Stimulated activated CD4-positive, alpha-beta T cell treated with anti-CD3 and anti-CD28 coated beads, Interleukin-15, amount 100 ng/mL, for 1 hour (primary cell): ENCODE results near the gene NFKBIE.
A peak's percentile ranks its signal among the peaks of the same experiment; 100 is the strongest.
"Not testable (repeated sequence)": the region's sequence is repeated elsewhere in the genome, so short reads cannot be mapped to it uniquely, and the experiment has no call there.

Experiments used
- DNase-seq, 2 donors: peaks; one replicate each; pipeline ENCODE4 v3.0.0-alpha.2; 2020; ENCODE audit warnings: low read depth in 1 of 2, low spot score in 1 of 2

NFKBIE gene

DNA sequence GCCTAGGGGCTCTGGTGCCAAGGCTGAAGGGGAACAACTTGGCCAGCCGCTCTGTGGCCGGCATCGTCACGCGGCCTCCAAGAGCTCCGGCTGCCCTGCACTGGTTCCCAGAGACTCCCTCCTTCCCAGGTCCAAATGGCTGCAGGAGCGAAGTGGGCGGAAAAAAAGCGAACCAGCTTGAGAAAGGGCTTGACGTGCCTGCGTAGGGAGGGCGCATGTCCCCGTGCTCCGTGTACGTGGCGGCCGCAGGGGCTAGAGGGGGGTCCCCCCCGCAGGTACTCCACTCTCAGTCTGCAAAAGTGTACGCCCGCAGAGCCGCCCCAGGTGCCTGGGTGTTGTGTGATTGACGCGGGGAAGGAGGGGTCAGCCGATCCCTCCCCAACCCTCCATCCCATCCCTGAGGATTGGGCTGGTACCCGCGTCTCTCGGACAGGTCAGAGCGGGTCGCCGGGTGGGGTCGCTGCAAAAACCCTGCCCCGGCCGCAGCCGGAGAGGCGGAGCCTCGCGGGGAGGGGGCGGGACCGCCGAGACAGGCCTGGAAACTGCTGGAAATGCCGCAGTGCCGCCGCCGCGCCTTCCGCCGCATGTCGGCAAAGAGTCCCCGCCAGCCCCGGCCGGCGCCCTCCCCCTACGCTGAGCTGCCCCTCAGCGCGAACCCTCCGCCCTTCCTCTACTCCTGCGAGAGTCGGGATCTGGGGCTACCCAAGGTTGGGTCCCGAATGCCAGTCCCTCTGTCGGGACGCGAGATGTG is 19.3 kb downstream of the NFKBIE start:
- DNase-seq: peak; percentile 72 to 86

DNA sequence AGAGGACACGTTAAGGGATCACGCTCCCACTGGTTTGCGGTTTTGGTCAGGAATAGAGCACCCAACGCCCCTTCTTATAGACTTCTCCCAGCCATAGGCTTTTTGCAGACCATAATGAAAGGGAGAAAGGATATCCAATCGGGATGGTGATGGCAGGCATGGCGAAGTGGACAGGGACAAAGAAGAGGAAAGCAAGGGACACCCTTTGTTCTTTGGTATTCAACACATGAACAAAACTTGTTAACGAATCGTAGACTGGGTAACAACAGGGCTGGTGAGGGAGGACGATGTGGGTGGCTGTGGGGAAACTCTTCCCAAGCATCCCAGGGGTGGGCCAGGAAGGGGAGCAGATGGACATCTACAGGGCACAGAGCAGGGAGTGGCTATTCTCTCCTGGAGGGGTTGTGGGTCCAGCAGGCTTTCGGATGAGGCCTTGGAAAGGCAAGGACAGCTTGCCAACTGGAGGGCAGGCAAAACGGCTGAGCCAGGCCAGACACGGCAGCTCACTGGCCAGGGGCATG is 19.9 kb downstream of the NFKBIE start:
- DNase-seq: no peak

DNA sequence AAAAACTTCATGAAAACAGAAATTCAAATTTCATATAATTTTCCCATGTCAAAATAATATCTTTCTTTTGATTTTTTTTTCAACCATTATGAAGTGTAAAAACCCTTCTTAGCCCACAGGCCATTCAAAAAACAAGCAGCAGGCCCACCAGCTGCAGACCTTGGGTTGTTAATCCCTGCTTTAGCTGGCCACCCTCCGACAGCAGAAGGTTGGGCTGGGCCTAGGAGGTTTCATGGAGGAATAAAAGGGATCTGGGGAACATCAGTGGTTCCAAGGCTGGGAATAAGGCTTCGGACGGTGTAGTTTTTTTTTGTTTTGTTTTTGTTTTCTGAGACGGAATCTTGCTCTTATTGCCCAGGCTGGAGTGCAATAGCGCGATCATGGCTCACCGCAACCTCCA is 22.0 kb downstream of the NFKBIE start:
- no peak for DNase-seq

DNA sequence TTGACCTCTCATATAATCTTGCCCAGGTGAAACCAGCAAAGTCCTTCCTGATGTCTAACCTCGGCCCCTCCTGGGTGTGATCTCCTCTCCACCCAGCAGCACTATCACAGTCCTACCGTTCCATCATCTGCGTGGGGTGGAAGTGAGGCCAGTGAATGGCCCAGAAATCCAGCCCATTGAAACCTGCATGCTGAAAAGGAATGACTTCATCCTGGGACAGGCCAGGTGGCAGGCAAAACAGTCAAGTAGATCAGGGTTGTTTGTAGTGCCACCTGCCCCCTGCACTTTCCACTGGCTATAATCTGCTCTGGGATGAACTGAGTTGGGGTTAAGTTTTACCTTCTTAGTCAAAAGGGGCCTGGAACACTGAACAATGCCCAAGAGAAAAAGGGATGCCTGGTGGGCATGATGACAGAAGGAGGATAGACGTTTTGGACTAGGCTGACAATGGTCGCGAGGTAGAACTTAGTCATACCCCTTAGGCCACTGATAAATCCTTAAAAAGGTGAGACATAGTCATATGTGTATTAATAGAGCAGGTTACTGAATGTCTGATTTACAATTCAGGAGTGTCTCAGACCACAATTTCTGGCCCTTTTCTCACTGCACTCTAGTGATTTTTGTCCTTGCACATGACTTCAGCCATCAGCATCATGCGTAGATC is 26.5 kb downstream of the NFKBIE start:
- DNase-seq: no peak

DNA sequence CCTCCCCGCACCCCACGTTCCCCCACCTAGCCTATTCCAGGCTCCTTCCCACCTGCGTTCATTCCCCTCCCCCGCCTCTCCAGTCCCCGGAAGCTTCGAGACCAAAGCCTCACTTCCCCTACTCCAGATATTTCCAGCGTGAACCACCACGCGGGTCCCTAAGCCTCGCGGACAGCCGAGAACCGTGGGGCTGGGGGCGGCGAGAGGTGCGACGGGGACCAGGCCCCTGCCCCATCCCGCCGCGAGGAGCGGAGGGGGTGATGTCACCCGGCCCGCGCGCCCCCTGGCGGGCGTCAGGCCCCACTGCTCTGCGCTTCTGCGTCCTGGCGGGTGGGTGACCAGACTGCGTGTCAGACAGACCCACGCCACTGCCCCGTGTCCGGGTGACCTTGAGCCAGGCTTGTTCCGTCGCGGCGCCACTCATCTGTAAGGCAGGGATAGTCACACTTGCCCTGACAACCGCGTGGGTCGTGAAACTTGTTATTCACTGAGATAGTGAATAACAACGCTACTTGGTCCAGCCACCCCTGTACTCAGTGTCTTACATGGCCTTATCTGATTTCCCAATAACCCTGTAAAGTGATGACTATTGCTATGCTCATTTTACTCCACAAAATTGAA is 27.4 kb downstream of the NFKBIE start:
- DNase-seq: peak; percentile 65 to 68

DNA sequence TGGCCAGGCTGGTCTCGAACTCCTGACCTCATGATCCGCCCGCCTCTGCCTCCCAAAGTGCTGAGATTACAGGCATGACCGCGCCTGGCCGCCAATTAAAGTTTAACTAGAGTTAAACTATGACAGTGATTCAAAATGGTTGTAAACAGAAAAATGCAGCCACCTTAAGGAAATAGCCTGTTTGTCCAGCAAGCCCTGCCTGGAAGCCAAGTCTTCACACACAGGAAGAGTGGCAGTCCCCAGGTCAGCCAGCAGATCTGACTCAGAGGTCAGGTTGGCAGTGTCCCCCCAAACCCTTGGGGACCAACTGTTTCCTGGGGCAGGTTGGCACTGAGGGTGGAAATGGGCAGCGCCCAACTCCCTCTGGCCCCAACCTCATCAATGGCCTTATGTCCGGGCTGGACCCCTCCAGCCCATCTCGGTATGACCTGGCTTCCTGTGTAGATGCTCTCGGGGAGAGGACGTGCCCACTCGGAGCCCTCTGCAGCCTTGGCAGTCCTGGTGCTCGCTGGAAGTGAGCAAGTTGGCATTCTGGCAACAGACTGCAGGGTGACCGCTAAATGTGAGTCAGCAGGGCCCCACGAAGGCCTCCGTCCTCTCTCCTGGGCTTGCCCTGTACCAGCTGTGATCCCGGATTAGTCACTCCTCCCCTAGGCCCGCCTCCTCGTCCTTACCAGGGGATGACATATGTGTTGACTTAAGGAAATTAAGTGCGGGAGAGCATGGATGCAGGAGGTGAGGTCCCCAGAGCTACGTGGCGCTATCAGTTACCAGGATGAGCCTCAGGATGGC is 28.1 kb downstream of the NFKBIE start:
- peak in 1 of 2 donors; percentile 42 for DNase-seq

DNA sequence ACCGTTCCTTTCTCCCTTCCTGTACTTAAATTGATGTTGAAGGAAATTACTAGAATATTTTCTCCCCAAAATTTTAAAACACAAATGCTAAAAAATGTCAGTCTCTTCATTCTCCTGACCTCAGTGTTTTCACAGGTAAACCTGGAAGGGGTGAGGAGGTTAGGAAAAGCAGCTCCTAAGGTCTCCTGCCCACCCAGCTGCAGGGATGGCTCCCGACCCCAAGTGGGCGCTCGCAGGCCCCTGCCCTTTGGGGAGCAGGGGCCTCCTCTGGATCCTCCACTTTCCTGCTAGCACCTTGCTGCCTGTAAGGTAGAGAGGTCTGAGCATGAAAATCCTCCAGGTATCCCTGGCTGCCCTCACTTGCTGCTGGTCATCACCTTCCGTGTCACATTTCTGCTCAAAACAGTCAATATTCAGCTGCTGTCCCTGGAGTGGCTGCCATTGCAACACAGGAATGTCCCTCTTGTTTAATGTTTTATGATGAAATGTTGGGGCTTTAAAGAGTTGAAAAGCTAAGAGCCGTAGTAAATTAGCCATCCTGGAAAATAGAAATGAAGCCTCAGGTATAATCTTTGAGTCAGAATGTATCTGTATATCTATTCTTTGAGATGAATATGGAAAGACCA is 29.3 kb downstream of the NFKBIE start:
- no peak for DNase-seq

DNA sequence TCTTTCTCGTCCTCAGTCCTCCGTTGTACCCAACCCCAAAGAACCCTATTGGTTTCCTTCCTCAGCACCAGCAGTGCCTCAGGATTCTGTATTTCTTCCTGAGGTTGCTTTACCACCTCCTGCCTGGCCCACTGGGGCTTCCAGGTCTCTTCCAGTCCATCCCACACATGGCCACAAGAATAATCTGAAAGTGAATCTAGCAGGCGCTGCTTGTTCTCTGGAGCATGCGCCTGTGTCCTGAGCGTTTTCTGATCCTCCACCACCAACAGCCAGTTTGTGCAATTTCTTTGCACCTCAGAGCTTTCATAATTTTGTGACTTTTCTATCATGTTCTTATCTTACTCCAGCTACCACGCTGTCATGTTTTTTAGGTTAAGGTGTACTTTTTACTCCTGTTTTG is 30.1 kb downstream of the NFKBIE start:
- DNase-seq: no peak

DNA sequence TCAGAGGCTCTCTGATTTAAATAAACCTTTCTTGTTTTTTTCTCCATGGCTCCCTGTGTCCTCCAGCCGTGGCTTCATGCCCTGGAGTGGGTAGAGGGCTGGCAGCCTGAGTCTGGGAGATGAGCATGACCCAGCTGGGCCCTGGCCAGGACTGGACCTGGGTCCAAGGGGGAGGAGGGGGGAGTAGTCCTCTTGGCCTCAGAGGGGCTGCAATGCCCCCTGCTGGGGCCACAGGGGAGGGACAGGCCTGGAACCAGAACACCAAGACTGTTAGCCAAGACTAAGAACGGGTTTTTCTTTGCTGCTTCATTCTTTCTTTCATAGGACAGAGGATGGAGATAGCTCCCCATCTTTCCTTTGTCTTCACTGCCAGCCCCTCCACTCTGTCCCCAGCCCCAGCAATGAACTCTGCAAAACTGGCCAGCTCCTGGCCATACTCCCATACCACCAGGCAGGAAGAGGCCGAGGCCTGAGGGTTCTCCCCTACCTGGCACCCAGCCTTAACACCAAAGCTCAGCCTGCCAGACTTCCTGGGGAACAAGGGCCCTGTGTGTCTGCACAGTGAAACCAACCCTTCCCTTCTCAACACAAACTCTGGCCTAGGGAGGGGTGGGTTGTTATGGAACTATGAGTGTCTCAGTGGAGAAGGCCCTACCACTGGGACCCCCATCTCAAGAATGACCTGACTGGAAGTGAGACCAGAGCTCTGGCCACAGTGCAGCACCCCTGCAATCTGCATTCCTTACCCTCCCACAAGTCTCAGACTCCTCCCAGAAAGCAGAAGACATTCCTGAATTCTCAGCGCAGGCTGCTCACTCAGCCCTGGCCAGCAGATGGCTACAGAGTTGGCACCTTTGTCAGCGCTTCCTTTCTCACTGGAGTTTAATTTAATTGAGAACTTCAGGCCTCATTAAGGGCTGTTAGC is 31.0 kb downstream of the NFKBIE start:
- DNase-seq: no peak

DNA sequence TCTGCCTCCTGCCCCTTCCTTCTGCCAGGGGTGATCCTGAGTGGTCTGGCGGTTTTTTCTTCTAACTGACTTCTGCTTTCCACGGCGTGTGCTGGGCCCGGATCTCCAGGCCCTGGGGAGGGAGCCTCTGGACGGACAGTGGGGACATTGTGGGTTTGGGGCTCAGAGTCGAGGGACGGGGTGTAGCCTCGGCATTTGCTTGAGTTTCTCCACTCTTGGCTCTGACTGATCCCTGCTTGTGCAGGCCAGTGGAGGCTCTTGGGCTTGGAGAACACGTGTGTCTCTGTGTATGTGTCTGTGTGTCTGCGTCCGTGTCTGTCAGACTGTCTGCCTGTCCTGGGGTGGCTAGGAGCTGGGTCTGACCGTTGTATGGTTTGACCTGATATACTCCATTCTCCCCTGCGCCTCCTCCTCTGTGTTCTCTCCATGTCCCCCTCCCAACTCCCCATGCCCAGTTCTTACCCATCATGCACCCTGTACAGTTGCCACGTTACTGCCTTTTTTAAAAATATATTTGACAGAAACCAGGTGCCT is 31.7 kb downstream of the NFKBIE start:
- no peak for DNase-seq

DNA sequence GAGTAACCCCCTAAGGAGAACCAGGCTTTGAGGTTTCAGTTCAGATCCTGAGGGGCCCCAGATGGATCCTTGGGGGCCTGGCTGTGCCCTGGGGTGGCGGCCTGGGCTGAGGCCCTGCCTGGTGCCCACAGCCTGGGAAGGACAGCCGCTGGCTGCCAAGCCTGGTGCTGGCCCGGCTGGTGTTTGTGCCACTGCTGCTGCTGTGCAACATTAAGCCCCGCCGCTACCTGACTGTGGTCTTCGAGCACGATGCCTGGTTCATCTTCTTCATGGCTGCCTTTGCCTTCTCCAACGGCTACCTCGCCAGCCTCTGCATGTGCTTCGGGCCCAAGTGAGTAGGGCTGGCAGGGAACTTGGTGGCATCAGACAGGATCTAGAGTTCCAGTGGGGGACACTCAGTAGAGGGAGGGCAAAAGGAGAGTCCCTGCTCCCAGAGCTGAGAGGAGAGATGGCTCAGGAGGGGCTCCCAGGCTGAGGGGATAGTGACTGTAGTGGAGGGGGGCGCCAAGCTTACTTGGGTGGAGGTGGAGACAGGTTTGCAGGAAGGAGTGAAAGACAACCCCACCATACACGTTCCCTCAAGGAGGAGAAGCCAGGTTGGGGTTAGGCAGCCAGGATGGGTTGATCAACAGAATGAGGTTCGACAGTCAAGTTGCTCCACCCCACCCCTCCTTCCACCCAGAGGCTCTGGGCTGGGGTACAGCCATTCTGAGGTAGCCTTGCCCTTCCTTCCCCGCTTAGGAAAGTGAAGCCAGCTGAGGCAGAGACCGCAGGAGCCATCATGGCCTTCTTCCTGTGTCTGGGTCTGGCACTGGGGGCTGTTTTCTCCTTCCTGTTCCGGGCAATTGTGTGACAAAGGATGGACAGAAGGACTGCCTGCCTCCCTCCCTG is 32.4 kb downstream of the NFKBIE start:
- DNase-seq: no peak

DNA sequence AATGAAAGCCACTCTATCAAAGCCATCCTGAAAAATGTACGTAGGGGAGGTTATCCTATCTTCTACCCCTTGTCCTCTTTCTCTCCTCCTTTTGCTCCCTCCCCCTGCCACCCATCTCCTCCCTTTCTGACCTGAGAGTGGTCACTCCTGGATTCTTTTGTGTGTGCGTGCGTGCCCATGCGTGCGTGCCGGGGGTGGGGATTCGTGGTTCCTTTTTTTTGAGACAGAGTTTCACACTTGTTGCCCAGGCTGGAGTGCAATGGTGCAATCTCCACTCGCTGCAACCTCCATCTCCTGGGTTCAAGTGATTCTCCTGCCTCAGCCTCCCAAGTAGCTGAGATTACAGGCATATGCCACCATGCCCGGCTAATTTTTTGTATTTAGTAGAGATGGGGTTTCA is 33.9 kb downstream of the NFKBIE start:
- DNase-seq: not testable (repeated sequence)

DNA sequence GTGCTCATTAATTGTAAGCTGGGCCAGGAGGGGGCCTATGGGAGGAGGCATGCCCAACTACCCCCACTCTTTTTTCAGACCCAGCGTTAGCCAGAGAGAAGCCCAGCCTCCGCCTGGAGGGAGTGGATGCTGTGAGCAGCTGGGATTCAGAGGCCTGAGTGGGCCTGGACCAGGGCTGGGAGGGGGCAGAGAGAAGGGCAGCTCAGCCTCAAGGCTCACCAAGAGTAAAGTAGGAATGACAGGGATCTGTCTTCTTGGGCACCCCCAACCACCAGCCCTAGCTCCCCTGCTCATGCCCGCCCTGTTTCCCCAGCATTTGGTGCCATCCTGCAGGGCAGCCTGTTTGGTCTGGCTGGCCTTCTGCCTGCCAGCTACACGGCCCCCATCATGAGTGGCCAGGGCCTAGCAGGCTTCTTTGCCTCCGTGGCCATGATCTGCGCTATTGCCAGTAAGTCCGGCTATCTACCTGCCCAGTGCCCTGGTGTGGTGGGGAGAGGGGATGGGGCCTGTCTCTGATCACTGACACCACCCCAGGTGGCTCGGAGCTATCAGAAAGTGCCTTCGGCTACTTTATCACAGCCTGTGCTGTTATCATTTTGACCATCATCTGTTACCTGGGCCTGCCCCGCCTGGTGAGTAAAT is 35.2 kb downstream of the NFKBIE start:
- no peak for DNase-seq

DNA sequence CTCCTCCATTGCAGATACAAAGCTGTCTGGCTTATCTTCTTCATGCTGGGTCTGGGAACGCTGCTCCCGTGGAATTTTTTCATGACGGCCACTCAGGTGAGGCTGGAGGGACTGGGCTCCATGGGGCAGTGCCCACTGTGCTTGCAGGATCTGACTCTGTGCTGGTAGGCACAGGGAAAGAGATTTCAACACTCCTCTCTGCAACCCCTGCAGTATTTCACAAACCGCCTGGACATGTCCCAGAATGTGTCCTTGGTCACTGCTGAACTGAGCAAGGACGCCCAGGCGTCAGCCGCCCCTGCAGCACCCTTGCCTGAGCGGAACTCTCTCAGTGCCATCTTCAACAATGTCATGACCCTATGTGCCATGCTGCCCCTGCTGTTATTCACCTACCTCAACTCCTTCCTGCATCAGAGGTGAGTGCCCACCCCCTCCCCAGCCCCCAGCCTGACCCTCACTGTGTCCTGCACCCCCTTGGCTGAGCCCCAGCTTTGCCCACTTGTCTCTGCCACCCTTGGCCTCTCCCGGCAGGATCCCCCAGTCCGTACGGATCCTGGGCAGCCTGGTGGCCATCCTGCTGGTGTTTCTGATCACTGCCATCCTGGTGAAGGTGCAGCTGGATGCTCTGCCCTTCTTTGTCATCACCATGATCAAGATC is 35.8 kb downstream of the NFKBIE start:
- DNase-seq: no peak

DNA sequence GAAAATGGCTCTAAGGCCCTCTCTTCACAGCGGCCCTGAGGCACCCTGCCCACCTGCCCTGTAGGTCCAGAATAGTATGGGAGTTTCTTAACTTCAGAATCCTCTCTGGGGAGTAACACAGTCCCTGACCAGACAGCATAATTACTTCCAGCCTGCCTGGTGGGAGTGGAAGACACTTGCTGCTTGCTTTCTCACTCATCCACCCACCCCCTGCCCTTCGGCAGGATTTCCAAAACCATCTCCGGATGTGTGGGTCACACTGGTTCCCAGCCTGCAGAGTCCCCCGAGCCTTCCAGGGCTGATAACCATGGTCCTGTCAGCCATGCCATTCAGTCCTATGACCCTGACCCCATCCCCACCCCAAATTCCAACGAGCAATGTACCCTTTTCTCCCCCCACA is 36.5 kb downstream of the NFKBIE start:
- DNase-seq: no peak

DNA sequence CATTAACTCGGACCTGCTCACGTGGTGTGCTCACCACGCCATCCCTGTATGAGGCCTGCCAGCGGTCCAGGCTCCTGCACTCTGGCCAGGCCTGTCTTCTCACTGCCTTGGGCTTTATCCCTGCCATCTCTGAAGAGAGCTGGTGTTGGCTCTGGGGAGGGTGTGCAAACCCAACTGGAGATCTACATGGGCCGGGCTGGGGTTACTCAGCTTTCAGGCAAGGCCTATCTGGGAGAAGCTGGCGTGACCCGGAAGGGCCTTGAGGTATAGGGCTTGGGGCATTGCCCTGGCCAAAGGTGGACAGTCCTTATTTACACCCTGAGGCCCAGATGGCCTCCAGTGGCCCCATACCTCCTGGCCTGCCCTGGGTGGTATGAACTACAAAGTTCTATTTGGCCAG is 36.9 kb downstream of the NFKBIE start:
- DNase-seq: no peak

DNA sequence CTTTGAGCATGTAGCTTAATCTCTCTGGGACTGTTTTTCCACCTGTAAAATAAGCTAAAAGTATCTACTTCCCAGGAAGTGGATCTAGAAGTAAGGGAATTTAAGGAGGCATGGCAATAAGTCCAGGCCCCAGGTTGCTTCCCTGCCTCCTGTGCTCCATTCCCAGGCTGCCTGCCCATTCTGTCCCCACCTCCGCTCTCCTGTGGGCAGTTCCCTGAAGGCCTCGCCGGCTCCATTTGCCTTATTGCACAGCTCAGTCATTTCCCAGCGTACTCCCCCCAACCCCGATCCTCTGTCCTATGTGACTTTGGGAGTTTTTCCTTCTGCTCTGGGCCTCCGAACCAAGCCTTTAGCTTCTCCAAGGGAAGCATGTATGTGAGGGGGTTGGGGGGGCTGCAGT is 37.3 kb downstream of the NFKBIE start:
- DNase-seq: no peak
